Mesenchymal stem cell (in vitro differentiated cells and primary cell): ENCODE measurements around the gene CEBPB.
A peak's percentile ranks its signal among the peaks of the same experiment; 100 is the strongest.
"Not testable (repeated sequence)": the region's sequence is repeated elsewhere in the genome, so short reads cannot be mapped to it uniquely, and the experiment has no call there.

ENCODE experiments used
- DNase-seq: peaks from one replicate; pipeline ENCODE4 v3.0.0-alpha.2; 2013
- H2AFZ ChIP-seq: one replicate; pipeline ENCODE4 v1.6.1; 2013; ENCODE audit warnings: low read depth, mild to moderate bottlenecking, control low read depth, inconsistent platforms, low read length, moderate library complexity
- H2AK5ac ChIP-seq: 2 replicates; pipeline ENCODE4 v1.6.1; 2013; ENCODE audit warnings: low read length, moderate library complexity, mild to moderate bottlenecking, inconsistent platforms; ENCODE audit not compliant: severe bottlenecking
- H2BK120ac ChIP-seq: one replicate; pipeline ENCODE4 v1.6.1; 2013; ENCODE audit warnings: low read depth, mild to moderate bottlenecking, inconsistent platforms, low read length, moderate library complexity
- H2BK12ac ChIP-seq, 2 experiments: one replicate each; pipeline ENCODE4 v1.6.1; 2013; ENCODE audit warnings: inconsistent platforms in 2 of 2, low read length in 2 of 2, mild to moderate bottlenecking in 2 of 2, moderate library complexity in 2 of 2, control low read depth in 1 of 2
- H2BK15ac ChIP-seq: one replicate; pipeline ENCODE4 v1.6.1; 2013; ENCODE audit warnings: mild to moderate bottlenecking, low read depth, inconsistent platforms; ENCODE audit not compliant: poor library complexity, severe bottlenecking
- H2BK5ac ChIP-seq: 2 replicates; pipeline ENCODE4 v1.6.1; 2013; ENCODE audit warnings: low read depth, mild to moderate bottlenecking, low read length, control low read depth, inconsistent platforms; ENCODE audit not compliant: poor library complexity, severe bottlenecking
- H3K14ac ChIP-seq, 2 experiments: one replicate each; pipeline ENCODE4 v1.6.1; 2013; ENCODE audit warnings: inconsistent platforms in 2 of 2, low read length in 2 of 2, control low read depth in 1 of 2, mild to moderate bottlenecking in 1 of 2, moderate library complexity in 1 of 2
- H3K18ac ChIP-seq, 2 experiments: one replicate each; pipeline ENCODE4 v1.6.1; 2013; ENCODE audit warnings: inconsistent platforms in 2 of 2, low read length in 2 of 2, control low read depth in 1 of 2, low read depth in 1 of 2, mild to moderate bottlenecking in 1 of 2
- H3K23ac ChIP-seq, 2 experiments: one replicate each; pipeline ENCODE4 v1.6.1; 2013; ENCODE audit warnings: inconsistent platforms in 2 of 2, low read length in 2 of 2, mild to moderate bottlenecking in 2 of 2, moderate library complexity in 2 of 2, control low read depth in 1 of 2
- H3K27ac ChIP-seq: 2 replicates; pipeline ENCODE4 v1.5.1; 2013; ENCODE audit warnings: mild to moderate bottlenecking, moderate library complexity, low read length, control low read depth, inconsistent platforms; ENCODE audit not compliant: poor library complexity, severe bottlenecking
- H3K27me3 ChIP-seq, 2 experiments: 2 replicates each; pipeline versions ENCODE4 v1.6.1 to v1.7.0; 2013; ENCODE audit warnings: low read length in 2 of 2, mild to moderate bottlenecking in 2 of 2, moderate library complexity in 2 of 2, control low read depth in 1 of 2, inconsistent platforms in 1 of 2; ENCODE audit not compliant: control insufficient read depth in 1 of 2, insufficient read depth in 1 of 2
- H3K36me3 ChIP-seq, 2 experiments: 2 replicates each; pipeline versions ENCODE4 v1.6.1 to v1.7.0; 2013; ENCODE audit warnings: low read length in 2 of 2, control low read depth in 1 of 2, inconsistent platforms in 1 of 2, low read depth in 1 of 2, mild to moderate bottlenecking in 1 of 2; ENCODE audit not compliant: insufficient read depth in 2 of 2, control insufficient read depth in 1 of 2
- H3K4ac ChIP-seq, 2 experiments: one replicate each; pipeline ENCODE4 v1.6.1; 2013; ENCODE audit warnings: inconsistent platforms in 2 of 2, low read length in 2 of 2, mild to moderate bottlenecking in 2 of 2, moderate library complexity in 2 of 2, control low read depth in 1 of 2, low read depth in 1 of 2
- H3K4me1 ChIP-seq: 2 replicates; pipeline ENCODE4 v1.6.1; 2013; ENCODE audit warnings: low read depth, low read length, control low read depth; ENCODE audit not compliant: control insufficient read depth, insufficient read depth
- H3K4me2 ChIP-seq: 2 replicates; pipeline ENCODE4 v1.6.1; 2013; ENCODE audit warnings: low read length, mild to moderate bottlenecking, inconsistent platforms; ENCODE audit not compliant: poor library complexity, severe bottlenecking
- H3K4me3 ChIP-seq, 2 experiments: 2 replicates each; pipeline versions ENCODE4 v1.5.1 to v1.7.0; 2013; ENCODE audit warnings: low read length in 2 of 2, mild to moderate bottlenecking in 2 of 2, control low read depth in 1 of 2, low read depth in 1 of 2; ENCODE audit not compliant: insufficient read depth in 1 of 2
- H3K79me1 ChIP-seq: replicated peaks from 2 replicates; pipeline ENCODE4 v1.6.1; 2013; ENCODE audit warnings: mild to moderate bottlenecking, control low read depth, low read length, inconsistent platforms; ENCODE audit not compliant: poor library complexity, severe bottlenecking
- H3K9ac ChIP-seq: 2 replicates; pipeline ENCODE4 v1.7.0; 2013; ENCODE audit warnings: mild to moderate bottlenecking, low read length, moderate library complexity
- H3K9me3 ChIP-seq: 2 replicates; pipeline ENCODE4 v1.7.0; 2013; ENCODE audit warnings: mild to moderate bottlenecking, low read length; ENCODE audit not compliant: control insufficient read depth
- H4K8ac ChIP-seq: one replicate; pipeline ENCODE4 v1.6.1; 2013; ENCODE audit warnings: inconsistent platforms, mild to moderate bottlenecking, low read length, moderate library complexity
- H4K91ac ChIP-seq: one replicate; pipeline ENCODE4 v1.6.1; 2013; ENCODE audit warnings: mild to moderate bottlenecking, low read length, inconsistent platforms
- WGBS: methylation state at CpG from one replicate; pipeline ENCODE4 v1.1.7; 2013; ENCODE audit warnings: mixed read lengths; 5-methylcytosine and 5-hydroxymethylcytosine counted together

CEBPB gene

GRCh38 chr20:50198716-50199115 lies 8.1 kb downstream of the CEBPB start:
- Histone ChIP-seq H3K18ac (no peak overlapping the region), H2AK5ac (no peak overlapping the region), H3K23ac (no peak overlapping the region), H2BK120ac (no peak overlapping the region), H3K4me1 (peaks cover 16% of the 10 kb centered on the region), H3K27me3 (no peaks in the 10 kb centered on the region), H3K36me3 (peaks cover 13 to 30% of the 10 kb centered on the region in 2 experiments), H3K79me1 (peaks cover 10% of the 10 kb centered on the region), H3K4me3 (no peak overlapping the region), H4K8ac (no peak overlapping the region), H3K14ac (no peak overlapping the region), H3K9ac (no peak overlapping the region), H2BK15ac (no peak overlapping the region), H2BK5ac (no peak overlapping the region), H3K4me2 (no peak overlapping the region), H4K91ac (no peak overlapping the region), H3K27ac (no peak overlapping the region), H3K9me3 (peaks cover 18% of the 10 kb centered on the region), H3K4ac (no peak overlapping the region), H2BK12ac (peak overlapping the region in 1 of 2 experiments; percentile 81), H2AFZ (no peak overlapping the region)
- WGBS: 100% methylated on average over 1 of the region's 1 CpG
- DNase-seq: no peak

DNA sequence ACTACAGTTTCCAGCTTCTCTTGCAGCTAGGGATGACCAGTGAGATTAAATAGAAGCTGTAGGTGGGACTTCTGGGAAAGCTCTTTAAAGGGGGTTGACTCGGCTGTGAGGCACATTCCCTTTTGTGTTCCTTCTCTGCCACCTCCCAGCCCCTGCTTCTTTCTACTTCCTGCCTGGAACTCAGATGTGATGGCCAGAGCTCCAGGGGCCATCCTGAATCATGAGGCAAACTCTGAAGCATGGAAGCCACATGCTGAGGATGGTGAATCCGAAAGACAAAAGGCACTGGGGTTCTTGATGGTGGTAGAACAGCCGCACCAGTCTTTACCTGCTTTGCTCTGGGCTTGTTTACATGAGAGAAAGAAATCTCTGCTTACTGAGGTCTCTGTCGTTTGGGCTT lies 9.1 kb downstream of the CEBPB start:
- H3K9ac ChIP-seq: no peak overlapping the region
- H2AFZ ChIP-seq: no peak overlapping the region
- H2BK5ac ChIP-seq: no peak overlapping the region
- H2BK120ac ChIP-seq: no peak overlapping the region
- peaks cover 23% of the 10 kb centered on the region for H3K9me3 ChIP-seq
- H4K8ac ChIP-seq: peak overlapping the region; percentile 5
- 79% methylated on average over 4 of the region's 4 CpGs for WGBS
- H2AK5ac ChIP-seq: no peak overlapping the region
- H3K4ac ChIP-seq: no peak overlapping the region
- no peak overlapping the region for H3K4me3 ChIP-seq
- H2BK15ac ChIP-seq: no peak overlapping the region
- H3K18ac ChIP-seq: no peak overlapping the region
- no peak overlapping the region for H2BK12ac ChIP-seq
- DNase-seq: no peak
- H3K27ac ChIP-seq: no peak overlapping the region
- H3K4me1 ChIP-seq: peaks cover 8% of the 10 kb centered on the region
- no peak overlapping the region for H3K23ac ChIP-seq
- H3K79me1 ChIP-seq: peaks cover 3% of the 10 kb centered on the region
- H3K14ac ChIP-seq: no peak overlapping the region
- peaks cover 3 to 22% of the 10 kb centered on the region in 2 experiments for H3K36me3 ChIP-seq
- H4K91ac ChIP-seq: no peak overlapping the region
- H3K4me2 ChIP-seq: no peak overlapping the region
- no peaks in the 10 kb centered on the region for H3K27me3 ChIP-seq

- Histone ChIP-seq H3K27me3 (no peaks in the 10 kb centered on the region), H3K9me3 (peaks cover 23% of the 10 kb centered on the region), H3K27ac (no peak overlapping the region), H2AK5ac (no peak overlapping the region), H2BK120ac (no peak overlapping the region), H3K23ac (no peak overlapping the region), H2BK5ac (no peak overlapping the region), H3K14ac (no peak overlapping the region), H3K4me3 (no peak overlapping the region), H3K9ac (no peak overlapping the region), H3K4ac (no peak overlapping the region), H3K79me1 (peaks cover 3% of the 10 kb centered on the region), H3K36me3 (peaks cover 0 to 14% of the 10 kb centered on the region in 2 experiments), H2AFZ (no peak overlapping the region), H3K4me1 (peaks cover 4% of the 10 kb centered on the region), H4K8ac (peak overlapping the region; percentile 73), H2BK15ac (peak overlapping the region; percentile 70), H3K18ac (peak overlapping the region in 1 of 2 experiments; percentile 74), H3K4me2 (no peak overlapping the region), H2BK12ac (peak overlapping the region; percentile 24 to 26), H4K91ac (peak overlapping the region; percentile 67)
- DNase-seq: no peak
- WGBS: 92% methylated on average over 6 of the region's 6 CpGs
Observed at GRCh38 chr20:50200482-50201104, 10.0 kb downstream of the CEBPB start.

DNA sequence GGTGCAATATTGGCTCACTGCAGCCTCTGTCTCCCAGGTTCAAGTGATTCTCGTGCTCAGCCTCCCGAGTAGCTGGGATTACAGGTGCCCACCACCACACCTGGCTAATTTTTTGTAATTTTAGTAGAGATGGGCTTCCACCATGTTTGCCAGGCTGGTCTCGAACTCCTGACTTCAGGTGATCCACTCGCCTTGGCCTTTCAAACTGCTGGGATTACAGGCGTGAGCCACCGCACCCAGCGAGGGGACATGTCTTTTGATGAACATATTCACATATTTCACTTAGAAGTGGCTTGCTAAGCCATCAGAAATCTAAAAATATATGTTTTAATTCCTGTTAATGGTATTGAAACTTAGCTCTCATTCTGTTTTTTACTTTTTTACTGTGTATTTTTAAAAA lies 11.1 kb downstream of the CEBPB start:
- H3K4me1 ChIP-seq, H2BK5ac ChIP-seq, H4K8ac ChIP-seq, DNase-seq, H2BK15ac ChIP-seq, H3K4me2 ChIP-seq, H3K79me1 ChIP-seq, H3K27ac ChIP-seq, H2BK120ac ChIP-seq, H3K18ac ChIP-seq, H2AK5ac ChIP-seq, H3K4ac ChIP-seq, H3K4me3 ChIP-seq, H2AFZ ChIP-seq, H3K23ac ChIP-seq, H3K14ac ChIP-seq, H3K27me3 ChIP-seq, H2BK12ac ChIP-seq, H3K9ac ChIP-seq, H4K91ac ChIP-seq: not testable (repeated sequence)
- 96% methylated on average over 4 of the region's 7 CpGs for WGBS
- Histone ChIP-seq H3K9me3 (peaks cover 23% of the 10 kb centered on the region), H3K36me3 (peaks cover 0 to 14% of the 10 kb centered on the region in 2 experiments)
